Measurements from ENCODE around the gene ZBTB18. TPM values are rescaled to one million over a fixed set of nuclear protein-coding genes. Genes with fewer than 3 reads are reported as not detected.

Gene ZBTB18
- total RNA-seq, 6 donors from 2014 or later: 14.8 to 29.7 (median 20.4) TPM

- H3K27me3 ChIP-seq: no peaks in the 10 kb centered on the region
- 35 to 36% methylated on average over 17 to 18 of the region's 18 CpGs for WGBS, 2 donors
- peaks cover 0 to 7% (median 2%) of the 10 kb centered on the region in 4 donors for H3K4me1 ChIP-seq
- no peak overlapping the region for H3K27ac ChIP-seq
- H3K36me3 ChIP-seq: no peaks in the 10 kb centered on the region
- ATAC-seq (ENCODE audit: low FRiP score in 2 of 2) (no peak), DNase-seq (no peak)
- no peak for TF ChIP-seq EP300 (IDR thresholded peaks at IDR 0.05)
- no peak for TF ChIP-seq POLR2AphosphoS5 (IDR thresholded peaks at IDR 0.05)
- TF ChIP-seq CTCF (IDR thresholded peaks at IDR 0.05): no peak
- TF ChIP-seq POLR2A (IDR thresholded peaks at IDR 0.05): no peak
- H3K9me3 ChIP-seq: no peaks in the 10 kb centered on the region
- H3K4me3 ChIP-seq: no peak overlapping the region
These were observed 49.8 kb downstream of the ZBTB18 start for GRCh38 chr1:244100704-244101453.

DNA sequence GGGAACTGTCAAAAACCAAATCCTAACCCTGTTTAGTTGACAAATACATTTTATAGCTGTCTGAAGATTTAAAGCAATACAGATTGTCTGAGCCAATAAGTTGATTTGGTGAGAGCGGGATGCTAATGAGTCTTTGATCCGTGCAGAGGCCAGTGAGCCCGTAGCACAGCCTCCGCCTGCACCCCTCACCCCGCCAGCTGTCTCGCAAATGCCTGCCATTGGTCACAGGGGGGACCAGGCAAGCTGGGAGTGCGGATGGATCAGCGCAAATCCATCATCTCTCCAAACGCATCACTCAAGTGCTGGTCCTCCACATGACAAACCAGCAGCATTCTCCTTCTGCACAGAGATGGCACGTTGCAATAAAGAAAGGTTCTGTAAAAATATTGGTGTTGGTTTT is 51.0 kb downstream of the ZBTB18 start:
- 84 to 88% methylated on average over 10 of the region's 10 CpGs for WGBS, 2 donors
- TF ChIP-seq EP300 (IDR thresholded peaks at IDR 0.05): no peak
- TF ChIP-seq CTCF (IDR thresholded peaks at IDR 0.05): no peak
- TF ChIP-seq POLR2AphosphoS5 (IDR thresholded peaks at IDR 0.05): no peak
- TF ChIP-seq POLR2A (IDR thresholded peaks at IDR 0.05): no peak
- Histone ChIP-seq H3K27ac (no peak overlapping the region), H3K4me3 (no peak overlapping the region), H3K9me3 (no peaks in the 10 kb centered on the region), H3K4me1 (peaks cover 0 to 7% (median 2%) of the 10 kb centered on the region in 4 donors), H3K27me3 (no peaks in the 10 kb centered on the region), H3K36me3 (no peaks in the 10 kb centered on the region)
- DNase-seq (peak in 1 of 2 donors; percentile 40), ATAC-seq (ENCODE audit: low FRiP score in 2 of 2) (no peak)

DNA sequence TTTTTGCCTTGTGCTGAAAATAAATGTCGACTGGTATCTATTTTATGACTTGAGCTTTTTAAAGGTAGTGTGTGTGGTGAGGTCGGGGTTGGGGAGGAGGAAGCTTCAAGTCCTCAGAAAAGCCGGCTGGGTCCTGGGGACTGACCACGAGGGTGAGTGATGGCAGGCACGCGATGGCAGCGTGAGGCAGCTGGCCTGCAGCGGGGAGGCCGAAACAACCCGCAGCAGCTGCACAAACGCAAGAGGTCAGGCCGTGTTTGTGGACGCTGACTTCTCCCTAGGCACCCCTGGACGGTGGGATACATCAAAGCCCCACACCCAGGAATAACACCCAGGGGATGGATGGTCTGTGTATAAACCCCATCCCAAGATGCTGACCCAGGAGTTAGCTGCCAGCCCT is 51.4 kb downstream of the ZBTB18 start:
- Histone ChIP-seq H3K27ac (no peak overlapping the region), H3K9me3 (no peaks in the 10 kb centered on the region), H3K4me1 (peaks cover 0 to 7% (median 2%) of the 10 kb centered on the region in 4 donors), H3K4me3 (no peak overlapping the region), H3K36me3 (no peaks in the 10 kb centered on the region), H3K27me3 (no peaks in the 10 kb centered on the region)
- WGBS, 2 donors: 40 to 65% methylated on average over 14 of the region's 14 CpGs
- DNase-seq (peak in 1 of 2 donors; percentile 55), ATAC-seq (ENCODE audit: low FRiP score in 2 of 2) (no peak)
- TF ChIP-seq POLR2A (IDR thresholded peaks at IDR 0.05) (no peak), POLR2AphosphoS5 (IDR thresholded peaks at IDR 0.05) (no peak), EP300 (IDR thresholded peaks at IDR 0.05) (no peak), CTCF (IDR thresholded peaks at IDR 0.05) (no peak)

GRCh38 chr1:244104309-244105060 is 53.4 kb downstream of the ZBTB18 start:
- DNase-seq: no peak
- Histone ChIP-seq H3K36me3 (no peaks in the 10 kb centered on the region), H3K27ac (no peak overlapping the region), H3K9me3 (no peaks in the 10 kb centered on the region), H3K27me3 (no peaks in the 10 kb centered on the region), H3K4me1 (peaks cover 0 to 7% (median 2%) of the 10 kb centered on the region in 4 donors), H3K4me3 (no peak overlapping the region)
- no peak for ATAC-seq (ENCODE audit: low FRiP score in 2 of 2)
- WGBS, 2 donors: 78 to 81% methylated on average over 10 of the region's 10 CpGs
- TF ChIP-seq CTCF (IDR thresholded peaks at IDR 0.05) (no peak), POLR2AphosphoS5 (IDR thresholded peaks at IDR 0.05) (no peak), POLR2A (IDR thresholded peaks at IDR 0.05) (no peak), EP300 (IDR thresholded peaks at IDR 0.05) (no peak)

All from upper lobe of left lung (tissue), 6 donors.